ENCODE measurements around the gene LAMA3. TPM values are rescaled to one million over a fixed set of nuclear protein-coding genes. Genes with fewer than 3 reads are reported as not detected.

Gene LAMA3
- total RNA-seq, 1 experiment from 2014 or later = 8.1 TPM

- no peak overlapping the region for H3K27ac ChIP-seq (ENCODE audit: low read length)
- intact Hi-C loops (cut with micrococcal nuclease; ENCODE audit: unreplicated experiment) = no loop called here
- H3K9me3 ChIP-seq (ENCODE audit: control insufficient read depth, insufficient read depth, low read depth, low read length) = no peaks in the 10 kb centered on the region
- BruUV-seq (replicated peaks) = no TSS peak
- TF ChIP-seq REST (IDR thresholded peaks at IDR 0.05; ENCODE audit: insufficient read depth in 1 of 2, low read depth in 2 of 2, low read length in 1 of 2) (no peak), TCF7L2 (IDR thresholded peaks at IDR 0.05; ENCODE audit: low read depth, low read length) (no peak), POLR2AphosphoS5 (IDR thresholded peaks at IDR 0.05; ENCODE audit: low read depth, low read length) (no peak), CTCF (IDR thresholded peaks at IDR 0.05) (no peak), SIN3A (IDR thresholded peaks at IDR 0.05; ENCODE audit: borderline replicate concordance, insufficient read depth, low read depth, low read length) (no peak)
- ChIA-PET CTCF (no interaction called here), POLR2A (no interaction called here)
- H3K4me1 ChIP-seq (ENCODE audit: control insufficient read depth, insufficient read depth, low read length) = no peaks in the 10 kb centered on the region
- no peaks in the 10 kb centered on the region for H3K27me3 ChIP-seq (ENCODE audit: control insufficient read depth, insufficient read depth, low read length)
- in situ Hi-C loops (cut with HindIII; ENCODE audit: low pct_unique_long_range_greater_than_20kb, low sequenced_read_pairs) = no loop called here
- no peak overlapping the region for H3K4me3 ChIP-seq (ENCODE audit: low read depth in 2 of 2, low read length in 2 of 2)
- ATAC-seq (no peak), DNase-seq (ENCODE audit: low read depth, low spot score) (no peak)
- no peaks in the 10 kb centered on the region for H3K36me3 ChIP-seq (ENCODE audit: control insufficient read depth, insufficient read depth, low read length)
Measured at GRCh38 chr18:23879544-23879943, 190.3 kb downstream of the LAMA3 start.

GRCh38 chr18:23879966-23880565, 190.8 kb downstream of the LAMA3 start:
- Histone ChIP-seq H3K27ac (ENCODE audit: low read length) (no peak overlapping the region), H3K4me3 (ENCODE audit: low read depth in 2 of 2, low read length in 2 of 2) (no peak overlapping the region), H3K4me1 (ENCODE audit: control insufficient read depth, insufficient read depth, low read length) (no peaks in the 10 kb centered on the region), H3K9me3 (ENCODE audit: control insufficient read depth, insufficient read depth, low read depth, low read length) (no peaks in the 10 kb centered on the region), H3K36me3 (ENCODE audit: control insufficient read depth, insufficient read depth, low read length) (no peaks in the 10 kb centered on the region), H3K27me3 (ENCODE audit: control insufficient read depth, insufficient read depth, low read length) (no peaks in the 10 kb centered on the region)
- ChIA-PET CTCF (no interaction called here), POLR2A (no interaction called here)
- no peak for DNase-seq (ENCODE audit: low read depth, low spot score)
- no peak for TF ChIP-seq SIN3A (IDR thresholded peaks at IDR 0.05; ENCODE audit: borderline replicate concordance, insufficient read depth, low read depth, low read length)
- no TSS peak for BruUV-seq (replicated peaks)
- in situ Hi-C loops (cut with HindIII; ENCODE audit: low pct_unique_long_range_greater_than_20kb, low sequenced_read_pairs) (no loop called here), intact Hi-C loops (cut with micrococcal nuclease; ENCODE audit: unreplicated experiment) (no loop called here)
- ATAC-seq = no peak

- ChIA-PET CTCF (interaction anchor here (0.6 kb wide), 1 partner anchor 124 kb away, joined by 3 read pairs; no protein-coding TSS in a partner anchor), POLR2A (no interaction called here)
- Histone ChIP-seq H3K27me3 (ENCODE audit: control insufficient read depth, insufficient read depth, low read length) (no peaks in the 10 kb centered on the region), H3K4me3 (ENCODE audit: low read depth in 2 of 2, low read length in 2 of 2) (no peak overlapping the region), H3K36me3 (ENCODE audit: control insufficient read depth, insufficient read depth, low read length) (no peaks in the 10 kb centered on the region), H3K4me1 (ENCODE audit: control insufficient read depth, insufficient read depth, low read length) (no peaks in the 10 kb centered on the region), H3K27ac (ENCODE audit: low read length) (no peak overlapping the region), H3K9me3 (ENCODE audit: control insufficient read depth, insufficient read depth, low read depth, low read length) (no peaks in the 10 kb centered on the region)
- ATAC-seq (no peak), DNase-seq (ENCODE audit: low read depth, low spot score) (no peak)
- TF ChIP-seq REST (IDR thresholded peaks at IDR 0.05; ENCODE audit: insufficient read depth in 1 of 2, low read depth in 2 of 2, low read length in 1 of 2) (no peak), POLR2AphosphoS5 (IDR thresholded peaks at IDR 0.05; ENCODE audit: low read depth, low read length) (no peak), TCF7L2 (IDR thresholded peaks at IDR 0.05; ENCODE audit: low read depth, low read length) (no peak), SIN3A (IDR thresholded peaks at IDR 0.05; ENCODE audit: borderline replicate concordance, insufficient read depth, low read depth, low read length) (no peak), CTCF (IDR thresholded peaks at IDR 0.05) (no peak)
- BruUV-seq (replicated peaks) = no TSS peak
- in situ Hi-C loops (cut with HindIII; ENCODE audit: low pct_unique_long_range_greater_than_20kb, low sequenced_read_pairs) = no loop called here
- intact Hi-C loops (cut with micrococcal nuclease; ENCODE audit: unreplicated experiment) = no loop called here
Measured at GRCh38 chr18:23880931-23881617, 191.8 kb downstream of the LAMA3 start.

Measured in Panc1 (cell line).